ENCODE data around the gene KRTAP5-11. TPM values are rescaled to one million over a fixed set of nuclear protein-coding genes. Genes with fewer than 3 reads are reported as not detected.
"Not testable (repeated sequence)": the region's sequence is repeated elsewhere in the genome, so short reads cannot be mapped to it uniquely, and the experiment has no call there.

The KRTAP5-11 gene
- total RNA-seq, 1 donor from 2014 or later = not detected

- intact Hi-C loops (cut with DNase I) = no loop called here
- Histone ChIP-seq H3K9me3 (no peaks in the 10 kb centered on the region), H3K36me3 (no peaks in the 10 kb centered on the region), H3K27me3 (no peaks in the 10 kb centered on the region), H3K4me1 (no peaks in the 10 kb centered on the region), H3K4me3 (no peak overlapping the region), H3K27ac (no peak overlapping the region)
- DNase-seq = no peak
- ATAC-seq = no peak
- TF ChIP-seq CTCF (IDR thresholded peaks at IDR 0.05) = no peak
Measured at GRCh38 chr11:71572811-71573210, 9.9 kb downstream of the KRTAP5-11 start.

- intact Hi-C loops (cut with DNase I); H3K9me3 ChIP-seq; H3K27me3 ChIP-seq; DNase-seq; H3K36me3 ChIP-seq; H3K27ac ChIP-seq; H3K4me3 ChIP-seq; ATAC-seq; H3K4me1 ChIP-seq: not testable (repeated sequence)
Measured at GRCh38 chr11:71571101-71571850, 11.4 kb downstream of the KRTAP5-11 start.

GRCh38 chr11:71568704-71569349 is 13.8 kb downstream of the KRTAP5-11 start:
- Histone ChIP-seq H3K27me3 (peaks cover 4% of the 10 kb centered on the region), H3K4me3 (no peak overlapping the region), H3K27ac (no peak overlapping the region), H3K9me3 (no peaks in the 10 kb centered on the region), H3K36me3 (no peaks in the 10 kb centered on the region), H3K4me1 (no peaks in the 10 kb centered on the region)
- no peak for DNase-seq
- intact Hi-C loops (cut with DNase I) = no loop called here
- no peak for TF ChIP-seq CTCF (IDR thresholded peaks at IDR 0.05)
- ATAC-seq = no peak

GRCh38 chr11:71567633-71568032 is 15.0 kb downstream of the KRTAP5-11 start:
- intact Hi-C loops (cut with DNase I); H3K27ac ChIP-seq; H3K36me3 ChIP-seq; H3K9me3 ChIP-seq; H3K27me3 ChIP-seq; H3K4me3 ChIP-seq; ATAC-seq; H3K4me1 ChIP-seq; DNase-seq: not testable (repeated sequence)

- H3K4me3 ChIP-seq; ATAC-seq; H3K36me3 ChIP-seq; H3K27ac ChIP-seq; DNase-seq; H3K9me3 ChIP-seq; intact Hi-C loops (cut with DNase I); H3K27me3 ChIP-seq; H3K4me1 ChIP-seq: not testable (repeated sequence)
Measured at GRCh38 chr11:71566626-71567599, 15.8 kb downstream of the KRTAP5-11 start.

- no peak for TF ChIP-seq CTCF (IDR thresholded peaks at IDR 0.05)
- Histone ChIP-seq H3K27ac (no peak overlapping the region), H3K4me3 (no peak overlapping the region), H3K4me1 (no peaks in the 10 kb centered on the region), H3K27me3 (peaks cover 4% of the 10 kb centered on the region), H3K9me3 (no peaks in the 10 kb centered on the region), H3K36me3 (no peaks in the 10 kb centered on the region)
- DNase-seq = no peak
- intact Hi-C loops (cut with DNase I) = no loop called here
- no peak for ATAC-seq
Measured at GRCh38 chr11:71566081-71566620, 16.5 kb downstream of the KRTAP5-11 start.
